Suprapubic skin (tissue), 4 donors: ENCODE results near the gene PLAGL1.

Experiments
- EP300 ChIP-seq: sonication (generic); formaldehyde crosslinking; IDR thresholded peaks from one replicate; pipeline ENCODE4 v1.6.1; 2017; ENCODE audit warnings: antibody characterized with exemption
- POLR2A ChIP-seq, 2 donors: fragments of 450-650 bp; IDR thresholded peaks; one replicate each; pipeline ENCODE4 v1.6.1; 2017; ENCODE audit warnings: antibody characterized with exemption in 2 of 2, mild to moderate bottlenecking in 2 of 2, moderate library complexity in 2 of 2
- POLR2AphosphoS5 ChIP-seq, 3 donors: sonication (generic); formaldehyde crosslinking; IDR thresholded peaks; one replicate each; pipeline ENCODE4 v1.6.1; 2017; ENCODE audit warnings: antibody characterized with exemption in 3 of 3
- TF ChIP-seq, protein P1 (sequence below), 2 donors: fragments of 200-600 bp in 1 of 2; fragments of 450-650 bp in 1 of 2; sonication (generic) in 1 of 2; IDR thresholded peaks; one replicate each; pipeline ENCODE4 v1.5.1; 2016 to 2019; ENCODE audit warnings: antibody characterized with exemption in 2 of 2, mild to moderate bottlenecking in 1 of 2, moderate library complexity in 1 of 2

DNA sequence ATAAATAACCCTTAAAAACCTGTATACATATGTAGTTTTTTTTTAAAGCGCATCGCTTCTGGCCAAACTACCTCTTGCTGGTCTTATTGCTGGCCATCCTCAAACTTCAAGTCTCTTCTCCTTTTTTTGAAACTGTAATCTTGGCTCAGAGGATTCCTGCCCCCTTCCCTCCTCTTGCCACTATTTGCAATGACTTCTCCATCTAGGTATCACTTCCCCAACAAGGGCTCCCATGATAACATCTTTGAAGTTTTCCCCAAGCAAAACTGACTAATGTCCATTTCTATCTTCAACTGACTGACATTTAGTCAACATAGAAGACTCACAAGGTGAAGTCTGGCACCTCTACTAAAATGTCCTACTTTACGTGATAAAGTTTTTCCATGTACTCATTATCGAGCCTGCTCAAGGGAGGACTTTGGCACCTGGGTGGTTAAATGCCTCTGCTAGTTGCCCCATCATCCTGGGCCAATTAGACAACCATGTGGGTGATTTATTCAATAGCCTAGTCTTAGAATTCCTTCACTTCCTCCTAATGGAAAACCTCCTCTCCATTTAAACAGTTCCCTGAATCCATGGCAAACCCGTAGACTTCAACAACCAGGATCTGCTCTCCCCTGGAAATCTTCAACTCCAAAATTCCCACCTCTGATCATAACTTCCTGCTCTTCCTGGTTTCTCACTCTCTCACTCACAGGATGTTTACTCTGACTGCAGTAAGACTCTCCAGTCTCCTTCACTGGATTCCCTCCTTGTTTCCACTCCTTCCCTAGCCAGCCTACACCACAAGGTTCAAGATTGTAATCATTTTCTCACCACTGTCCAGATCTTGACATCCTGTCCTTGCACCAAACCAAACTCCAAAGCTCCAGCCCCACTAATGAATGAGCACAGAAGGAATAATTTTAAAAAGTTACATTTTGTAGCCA lies 9.4 kb upstream of the PLAGL1 start:
- TF ChIP-seq POLR2AphosphoS5 (IDR thresholded peaks at IDR 0.05), result no peak
- TF ChIP-seq, protein P1, sequence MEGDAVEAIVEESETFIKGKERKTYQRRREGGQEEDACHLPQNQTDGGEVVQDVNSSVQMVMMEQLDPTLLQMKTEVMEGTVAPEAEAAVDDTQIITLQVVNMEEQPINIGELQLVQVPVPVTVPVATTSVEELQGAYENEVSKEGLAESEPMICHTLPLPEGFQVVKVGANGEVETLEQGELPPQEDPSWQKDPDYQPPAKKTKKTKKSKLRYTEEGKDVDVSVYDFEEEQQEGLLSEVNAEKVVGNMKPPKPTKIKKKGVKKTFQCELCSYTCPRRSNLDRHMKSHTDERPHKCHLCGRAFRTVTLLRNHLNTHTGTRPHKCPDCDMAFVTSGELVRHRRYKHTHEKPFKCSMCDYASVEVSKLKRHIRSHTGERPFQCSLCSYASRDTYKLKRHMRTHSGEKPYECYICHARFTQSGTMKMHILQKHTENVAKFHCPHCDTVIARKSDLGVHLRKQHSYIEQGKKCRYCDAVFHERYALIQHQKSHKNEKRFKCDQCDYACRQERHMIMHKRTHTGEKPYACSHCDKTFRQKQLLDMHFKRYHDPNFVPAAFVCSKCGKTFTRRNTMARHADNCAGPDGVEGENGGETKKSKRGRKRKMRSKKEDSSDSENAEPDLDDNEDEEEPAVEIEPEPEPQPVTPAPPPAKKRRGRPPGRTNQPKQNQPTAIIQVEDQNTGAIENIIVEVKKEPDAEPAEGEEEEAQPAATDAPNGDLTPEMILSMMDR (IDR thresholded peaks at IDR 0.05), result no peak
- no peak for TF ChIP-seq EP300
- no peak for TF ChIP-seq POLR2A (IDR thresholded peaks at IDR 0.05)
